Upper lobe of left lung (tissue), 6 donors: ENCODE results near the gene MN1. TPM values are rescaled to one million over a fixed set of nuclear protein-coding genes. Genes with fewer than 3 reads are reported as not detected.

ENCODE experiments used
- ATAC-seq, 2 donors: fragments of 200-7000 bp; cut with Tn5 transposase; one replicate each; pipeline ENCODE4 v1.9.1; 2022; ENCODE audit warnings: mild to moderate bottlenecking in 2 of 2, moderate library complexity in 2 of 2; ENCODE audit not compliant: low FRiP score in 2 of 2
- DNase-seq, 2 donors: peaks; one replicate each; pipeline ENCODE4 v3.0.0-alpha.2; 2019 to 2020
- H3K27ac ChIP-seq, 4 donors: fragments of 200-600 bp; sonication (generic); one replicate each; pipeline ENCODE4 v1.5.1; 2016 to 2019
- H3K27me3 ChIP-seq, 4 donors: fragments of 200-600 bp; sonication (generic); one replicate each; pipeline ENCODE4 v1.5.1; 2017 to 2019
- H3K36me3 ChIP-seq, 4 donors: fragments of 200-600 bp; sonication (generic); one replicate each; pipeline ENCODE4 v1.5.1; 2016 to 2019
- H3K4me1 ChIP-seq, 4 donors: fragments of 200-600 bp; sonication (generic); one replicate each; pipeline ENCODE4 v1.5.1; 2018 to 2019
- H3K4me3 ChIP-seq, 4 donors: fragments of 200-600 bp; sonication (generic); one replicate each; pipeline ENCODE4 v1.5.1; 2017 to 2019; ENCODE audit warnings: mild to moderate bottlenecking in 2 of 4, moderate library complexity in 1 of 4
- H3K9me3 ChIP-seq, 4 donors: fragments of 200-600 bp; sonication (generic); one replicate each; pipeline ENCODE4 v1.5.1; 2018 to 2019
- EP300 ChIP-seq, 4 donors: sonication (generic); formaldehyde crosslinking; IDR thresholded peaks; one replicate each; pipeline ENCODE4 v1.5.1; 2017; ENCODE audit warnings: antibody characterized with exemption in 4 of 4, control low read depth in 2 of 4
- POLR2A ChIP-seq, 4 donors: fragments of 450-650 bp; IDR thresholded peaks; one replicate each; pipeline ENCODE4 v1.5.1; 2016 to 2017; ENCODE audit warnings: antibody characterized with exemption in 4 of 4, mild to moderate bottlenecking in 2 of 4
- POLR2AphosphoS5 ChIP-seq, 2 donors: sonication (generic); formaldehyde crosslinking; IDR thresholded peaks; one replicate each; pipeline ENCODE4 v1.5.1; 2017; ENCODE audit warnings: antibody characterized with exemption in 2 of 2
- WGBS, 2 donors: methylation state at CpG; one replicate each; pipeline ENCODE4 v1.1.5; 2017 to 2018; 5-methylcytosine and 5-hydroxymethylcytosine counted together
- total RNA-seq, 6 donors: library from RNA; depleted of rRNA in 4 of 6; stranded (reverse); fragments of >200 nt in 4 of 6; gene quantifications; one replicate each; pipeline versions ENCODE4 v1.1.0 to v1.2.1, GENCODE V29; 2016 to 2021
- TF ChIP-seq, protein P1 (sequence below), 6 experiments: fragments of 450-650 bp in 4 of 6; fragments of 200-600 bp in 2 of 6; sonication (generic) in 2 of 6; IDR thresholded peaks; one replicate each; pipeline ENCODE4 v1.5.1; 2016 to 2019; ENCODE audit warnings: antibody characterized with exemption in 6 of 6
- donor health status: DM: no; HTN: no; CAD: no; lungs with moderate emphysema.
- donor health status: DM: no; HTN: yes; CAD: no; lungs with severe emphysema.

MN1 gene
- total RNA-seq, 6 donors from 2014 or later: 1.0 to 17.8 (median 3.5) TPM

DNA sequence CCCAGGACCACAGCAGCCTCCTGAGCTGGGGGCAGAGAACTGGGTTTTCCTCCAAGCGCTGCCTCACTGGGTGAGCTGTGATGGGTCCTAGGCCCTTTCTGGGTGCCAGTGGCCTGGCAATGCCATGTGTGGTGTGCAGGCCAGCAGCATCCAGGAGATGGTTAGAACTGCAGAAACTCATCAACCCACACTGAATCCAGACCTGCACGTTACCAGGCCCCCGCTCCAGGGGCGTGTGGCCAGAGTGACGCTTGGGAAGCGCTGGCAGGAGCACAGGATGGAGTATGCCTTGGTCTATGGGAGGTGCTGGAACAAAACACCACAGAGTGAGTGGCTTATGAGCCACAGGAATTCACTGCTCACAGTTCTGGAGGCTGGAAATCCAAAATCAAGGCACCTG, 97.0 kb downstream of the MN1 start:
- TF ChIP-seq POLR2AphosphoS5 (IDR thresholded peaks at IDR 0.05) (no peak), EP300 (IDR thresholded peaks at IDR 0.05) (no peak), POLR2A (IDR thresholded peaks at IDR 0.05) (no peak)
- TF ChIP-seq, protein P1, sequence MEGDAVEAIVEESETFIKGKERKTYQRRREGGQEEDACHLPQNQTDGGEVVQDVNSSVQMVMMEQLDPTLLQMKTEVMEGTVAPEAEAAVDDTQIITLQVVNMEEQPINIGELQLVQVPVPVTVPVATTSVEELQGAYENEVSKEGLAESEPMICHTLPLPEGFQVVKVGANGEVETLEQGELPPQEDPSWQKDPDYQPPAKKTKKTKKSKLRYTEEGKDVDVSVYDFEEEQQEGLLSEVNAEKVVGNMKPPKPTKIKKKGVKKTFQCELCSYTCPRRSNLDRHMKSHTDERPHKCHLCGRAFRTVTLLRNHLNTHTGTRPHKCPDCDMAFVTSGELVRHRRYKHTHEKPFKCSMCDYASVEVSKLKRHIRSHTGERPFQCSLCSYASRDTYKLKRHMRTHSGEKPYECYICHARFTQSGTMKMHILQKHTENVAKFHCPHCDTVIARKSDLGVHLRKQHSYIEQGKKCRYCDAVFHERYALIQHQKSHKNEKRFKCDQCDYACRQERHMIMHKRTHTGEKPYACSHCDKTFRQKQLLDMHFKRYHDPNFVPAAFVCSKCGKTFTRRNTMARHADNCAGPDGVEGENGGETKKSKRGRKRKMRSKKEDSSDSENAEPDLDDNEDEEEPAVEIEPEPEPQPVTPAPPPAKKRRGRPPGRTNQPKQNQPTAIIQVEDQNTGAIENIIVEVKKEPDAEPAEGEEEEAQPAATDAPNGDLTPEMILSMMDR (IDR thresholded peaks at IDR 0.05): no peak
- Histone ChIP-seq H3K9me3 (peaks cover 0 to 7% (median 0%) of the 10 kb centered on the region in 4 donors), H3K4me1 (no peaks in the 10 kb centered on the region), H3K27ac (no peak overlapping the region), H3K27me3 (no peaks in the 10 kb centered on the region), H3K36me3 (no peaks in the 10 kb centered on the region), H3K4me3 (no peak overlapping the region)
- 89 to 90% methylated on average over 6 of the region's 6 CpGs for WGBS, 2 donors
- DNase-seq (no peak), ATAC-seq (no peak)

DNA sequence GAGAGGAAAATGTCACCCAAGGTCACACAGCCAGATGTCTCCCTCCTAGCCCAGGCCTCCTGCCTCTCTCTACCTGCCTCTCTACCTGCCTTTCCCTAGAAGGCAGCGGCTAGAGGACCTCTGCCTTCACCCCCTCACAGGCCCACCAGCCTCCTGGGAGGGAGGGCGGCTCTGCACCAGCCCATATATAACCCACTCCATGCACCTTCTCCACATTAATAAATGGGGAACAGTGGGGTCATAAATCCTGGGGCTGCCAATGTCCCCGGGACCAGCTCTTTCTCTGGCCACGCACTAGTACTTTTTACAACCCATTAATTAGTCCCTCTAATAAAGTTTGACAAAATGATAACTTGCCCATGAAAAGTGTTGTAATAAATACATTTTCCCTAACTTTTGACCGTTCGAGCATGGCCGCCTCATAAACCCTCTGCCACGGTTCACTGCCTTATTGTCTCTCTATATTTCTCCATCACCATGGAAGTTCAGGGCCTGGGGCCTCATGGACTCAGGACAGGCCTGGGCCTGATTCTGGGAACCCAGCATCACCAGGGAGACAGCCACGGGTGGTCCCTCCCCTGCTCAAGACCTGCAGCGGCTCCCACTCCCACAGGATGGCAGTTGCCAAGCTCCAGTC, 102.1 kb downstream of the MN1 start:
- DNase-seq: no peak
- H3K4me1 ChIP-seq: no peaks in the 10 kb centered on the region
- H3K4me3 ChIP-seq: no peak overlapping the region
- no peak for ATAC-seq
- peaks cover 0 to 16% (median 4%) of the 10 kb centered on the region in 4 donors for H3K9me3 ChIP-seq
- TF ChIP-seq POLR2A (IDR thresholded peaks at IDR 0.05) (no peak), EP300 (IDR thresholded peaks at IDR 0.05) (no peak)
- TF ChIP-seq, protein P1 (IDR thresholded peaks at IDR 0.05): no peak
- 76 to 90% methylated on average over 10 of the region's 10 CpGs for WGBS, 2 donors
- H3K27me3 ChIP-seq: no peaks in the 10 kb centered on the region
- H3K36me3 ChIP-seq: no peaks in the 10 kb centered on the region
- H3K27ac ChIP-seq: no peak overlapping the region

DNA sequence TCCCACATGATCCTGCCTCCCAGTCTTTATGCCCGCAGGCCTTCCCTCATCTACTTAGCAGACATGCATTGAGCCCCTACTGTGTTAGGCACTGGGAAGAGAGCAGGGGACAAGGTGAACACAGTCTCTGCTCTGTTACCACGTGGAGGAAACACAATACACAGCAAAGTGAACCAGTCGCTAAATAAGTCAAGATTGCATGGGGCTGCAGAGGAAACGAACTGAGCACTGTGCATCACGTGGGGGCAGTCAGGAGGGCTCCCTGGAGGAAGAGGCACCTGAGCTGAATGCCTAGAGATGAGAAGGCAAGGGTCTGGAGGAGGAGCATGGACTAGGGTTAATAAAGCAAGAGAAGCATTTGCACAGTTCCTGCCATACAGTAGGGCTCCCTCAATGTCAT, 102.7 kb downstream of the MN1 start:
- no peak overlapping the region for H3K27ac ChIP-seq
- TF ChIP-seq POLR2AphosphoS5 (IDR thresholded peaks at IDR 0.05) (no peak), POLR2A (IDR thresholded peaks at IDR 0.05) (no peak), EP300 (IDR thresholded peaks at IDR 0.05) (no peak)
- TF ChIP-seq, protein P1 (IDR thresholded peaks at IDR 0.05): no peak
- 69 to 74% methylated on average over 5 of the region's 5 CpGs for WGBS, 2 donors
- no peaks in the 10 kb centered on the region for H3K27me3 ChIP-seq
- peaks cover 0 to 16% (median 4%) of the 10 kb centered on the region in 4 donors for H3K9me3 ChIP-seq
- no peaks in the 10 kb centered on the region for H3K36me3 ChIP-seq
- no peak overlapping the region for H3K4me3 ChIP-seq
- ATAC-seq: no peak
- no peaks in the 10 kb centered on the region for H3K4me1 ChIP-seq
- no peak for DNase-seq

Other genes with a start within 250 kb of the MN1 start
- 10 to 100 TPM; 26.6 to 65.9 (median 41.0) TPM for gene PITPNB, start 117.5 kb upstream of the MN1 start, total RNA-seq